HCT116 (cell line): ENCODE data around the gene STARD4. TPM values are rescaled to one million over a fixed set of nuclear protein-coding genes. Genes with fewer than 3 reads are reported as not detected.

Experiments
- ATAC-seq: fragments of 200-7000 bp; cut with Tn5 transposase; 2 replicates; pipeline ENCODE4 v1.9.1; 2020; ENCODE audit warnings: mild to moderate bottlenecking, moderate library complexity
- BruUV-seq: library from RNA; stranded (reverse); fragments of 400-500 nt; replicated peaks from 2 replicates; lab custom pipeline; 2021; lab: Mats Ljungman, UMichigan
- CTCF ChIA-PET: fragments of 300-600 bp; sonication (Branson Sonifier 250); formaldehyde crosslinking; loops from one replicate; lab custom pipeline; 2021; ENCODE audit warnings: antibody characterized with exemption; lab: Charles Lee
- POLR2A ChIA-PET: fragments of 300-600, 350-600 bp; sonication (Branson Sonifier 250); formaldehyde crosslinking; loops from one replicate; lab custom pipeline; 2021; ENCODE audit warnings: antibody characterized with exemption; lab: Charles Lee
- RAD21 ChIA-PET, 2 experiments: fragments of 300-600 bp; sonication (Branson Sonifier 250); formaldehyde crosslinking; loops; one replicate each; lab custom pipeline; 2023; ENCODE audit warnings: low total read pairs in 2 of 2; ENCODE audit not compliant: uncharacterized antibody in 2 of 2, unreplicated experiment in 2 of 2, low non-redundant PET in 1 of 2; lab: Charles Lee
- DNase-seq: peaks from one replicate; pipeline ENCODE4 v3.0.0-alpha.2; 2010; ENCODE audit warnings: low read depth, low spot score
- H2AFZ ChIP-seq: fragments of 200-600 bp; shearing (Covaris generic), sonication (generic); 2 replicates; pipeline ENCODE4 v1.6.1; 2017; ENCODE audit warnings: low read depth, mixed run types, mixed read lengths, antibody characterized with exemption, low read length; ENCODE audit not compliant: poor library complexity, severe bottlenecking
- H3K27ac ChIP-seq: 2 replicates; pipeline ENCODE4 v1.5.1; 2012; ENCODE audit warnings: low read depth, low read length
- H3K27me3 ChIP-seq: fragments of 200-600 bp; sonication (generic); 2 replicates; pipeline ENCODE4 v1.6.1; 2016; ENCODE audit warnings: mixed run types, low read length, mixed read lengths; ENCODE audit not compliant: insufficient read depth
- H3K36me3 ChIP-seq, 2 experiments: fragments of 200-500 bp in 1 of 2; fragments of 200-600 bp in 1 of 2; sonication (Bioruptor generic) in 1 of 2; sonication (generic) in 1 of 2; 2 replicates each; pipeline versions ENCODE4 v1.5.1 to v1.6.1; 2014 to 2016; ENCODE audit warnings: low read length in 2 of 2, inconsistent platforms in 1 of 2, mixed read lengths in 1 of 2, mixed run types in 1 of 2; ENCODE audit not compliant: insufficient read depth in 2 of 2, control insufficient read depth in 1 of 2
- H3K4me1 ChIP-seq, 2 experiments: fragments of 200-600 bp in 1 of 2; sonication (generic) in 1 of 2; 2 replicates each; pipeline versions ENCODE4 v1.5.1 to v1.6.1; 2012 to 2017; ENCODE audit warnings: low read length in 2 of 2, inconsistent platforms in 1 of 2, mild to moderate bottlenecking in 1 of 2, mixed read lengths in 1 of 2, mixed run types in 1 of 2, moderate library complexity in 1 of 2; ENCODE audit not compliant: insufficient read depth in 2 of 2, control insufficient read depth in 1 of 2
- H3K4me2 ChIP-seq: fragments of 200-600 bp; sonication (generic); 2 replicates; pipeline ENCODE4 v1.6.1; 2017; ENCODE audit warnings: mixed run types, low read length, mixed read lengths
- H3K4me3 ChIP-seq, 2 experiments: fragments of 200-600 bp in 1 of 2; sonication (generic) in 1 of 2; replicated peaks in 1 of 2; 2 replicates each; pipeline ENCODE4 v1.5.1; 2011 to 2016; ENCODE audit warnings: low read length in 2 of 2, control low read depth in 1 of 2, low read depth in 1 of 2, mild to moderate bottlenecking in 1 of 2, mixed read lengths in 1 of 2, mixed run types in 1 of 2
- H3K79me2 ChIP-seq: fragments of 200-600 bp; sonication (generic); 2 replicates; pipeline ENCODE4 v1.6.1; 2017; ENCODE audit warnings: mild to moderate bottlenecking, mixed run types, low read length, moderate library complexity, mixed read lengths; ENCODE audit not compliant: insufficient read depth
- H3K9ac ChIP-seq: fragments of 200-600 bp; sonication (generic); 2 replicates; pipeline ENCODE4 v1.6.1; 2016; ENCODE audit warnings: low read length, mixed read lengths
- H3K9me2 ChIP-seq: fragments of 200-600 bp; sonication (generic), shearing (Covaris generic); 2 replicates; pipeline ENCODE4 v1.6.1; 2017; ENCODE audit warnings: mixed run types, mild to moderate bottlenecking, moderate library complexity; ENCODE audit not compliant: insufficient read depth
- H3K9me3 ChIP-seq, 2 experiments: fragments of 200-500 bp in 1 of 2; fragments of 200-600 bp in 1 of 2; sonication (Bioruptor generic) in 1 of 2; sonication (generic) in 1 of 2; 2 replicates each; pipeline ENCODE4 v1.6.1; 2014 to 2017; ENCODE audit warnings: low read length in 2 of 2, mixed read lengths in 2 of 2, inconsistent platforms in 1 of 2, low read depth in 1 of 2, mild to moderate bottlenecking in 1 of 2, mixed run types in 1 of 2, moderate library complexity in 1 of 2; ENCODE audit not compliant: control insufficient read depth in 1 of 2, insufficient read depth in 1 of 2
- H4K20me1 ChIP-seq: fragments of 200-600 bp; sonication (generic), shearing (Covaris generic); 2 replicates; pipeline ENCODE4 v1.6.1; 2017; ENCODE audit warnings: mixed run types, mild to moderate bottlenecking, moderate library complexity; ENCODE audit not compliant: insufficient read depth
- ATF3 ChIP-seq: IDR thresholded peaks from 2 replicates; pipeline ENCODE4 v1.6.1; 2012
- CBX3 ChIP-seq: IDR thresholded peaks from 2 replicates; pipeline ENCODE4 v1.6.1; 2012; ENCODE audit warnings: low read depth
- CEBPB ChIP-seq: IDR thresholded peaks from 2 replicates; pipeline ENCODE4 v1.6.1; 2012; ENCODE audit warnings: low read depth
- ELF1 ChIP-seq: IDR thresholded peaks from 2 replicates; pipeline ENCODE4 v1.6.1; 2012; ENCODE audit warnings: low read depth, borderline replicate concordance
- EZH2phosphoT487 ChIP-seq: fragments of 200-600 bp; IDR thresholded peaks from 2 replicates; pipeline ENCODE4 v1.6.1; 2018; ENCODE audit warnings: antibody characterized with exemption, borderline replicate concordance
- JUND ChIP-seq: IDR thresholded peaks from 2 replicates; pipeline ENCODE4 v1.6.1; 2012
- POLR2AphosphoS5 ChIP-seq: IDR thresholded peaks from 2 replicates; pipeline ENCODE4 v1.6.1; 2011; ENCODE audit warnings: mild to moderate bottlenecking, low read depth, low read length, moderate library complexity
- RAD21 ChIP-seq: IDR thresholded peaks from 2 replicates; pipeline ENCODE4 v1.6.1; 2012; ENCODE audit warnings: low read depth, mild to moderate bottlenecking
- SIN3A ChIP-seq: IDR thresholded peaks from 2 replicates; pipeline ENCODE4 v1.6.1; 2012; ENCODE audit warnings: low read depth
- SRF ChIP-seq: IDR thresholded peaks from 2 replicates; pipeline ENCODE4 v1.6.1; 2012; ENCODE audit warnings: low read depth
- TCF7L2 ChIP-seq: IDR thresholded peaks from 2 replicates; pipeline ENCODE4 v1.7.0; 2011; ENCODE audit warnings: borderline replicate concordance, inconsistent platforms; ENCODE audit not compliant: insufficient read depth, insufficient read length; ENCODE audit errors: extremely low read depth
- ZBTB33 ChIP-seq: IDR thresholded peaks from 2 replicates; pipeline ENCODE4 v1.6.1; 2011; ENCODE audit warnings: mild to moderate bottlenecking, low read length, moderate library complexity; ENCODE audit not compliant: insufficient replicate concordance; ENCODE audit errors: extremely low read depth
- ZFX ChIP-seq: fragments of 450-650 bp; IDR thresholded peaks from 2 replicates; pipeline ENCODE4 v1.6.1; 2017
- intact Hi-C: fragments of 100-400 bp; cut with micrococcal nuclease; formaldehyde crosslinking; loops from 2 replicates; pipeline ENCODE4 v1.10.0; 2022
- total RNA-seq: library from RNA; stranded (reverse); gene quantifications from one replicate; pipeline ENCODE4 v1.2.1, GENCODE V29; 2021; ENCODE audit not compliant: unreplicated experiment

STARD4 gene
- total RNA-seq, 1 experiment from 2014 or later, result 44.3 TPM

DNA sequence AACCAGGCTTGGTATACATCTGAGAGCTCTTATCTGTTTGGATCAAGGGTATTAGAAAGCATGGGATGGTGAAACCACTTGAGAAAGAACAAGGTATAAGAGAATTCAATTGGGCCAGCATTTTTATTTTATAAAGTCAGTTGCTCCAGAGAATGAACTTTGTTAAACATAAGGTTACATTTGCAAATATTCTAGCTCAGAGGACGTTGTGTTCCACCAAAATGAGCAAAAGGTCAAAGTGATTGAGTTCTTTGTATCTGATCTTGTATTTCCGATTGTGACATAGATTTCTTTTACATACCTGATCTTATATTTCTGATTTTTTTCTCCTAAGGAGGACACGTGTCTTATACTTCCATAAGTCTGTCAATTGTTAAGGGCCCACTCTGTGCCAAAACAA is 8.6 kb upstream of the STARD4 start:
- TF ChIP-seq CBX3 (no peak), JUND (no peak), ATF3 (no peak), ZBTB33 (no peak), SRF (no peak), POLR2AphosphoS5 (no peak), TCF7L2 (no peak), RAD21 (no peak), CEBPB (no peak), ELF1 (no peak), EZH2phosphoT487 (no peak), SIN3A (no peak), ZFX (no peak)
- TF ChIP-seq, all 23 proteins: peak for 0
- H3K27ac ChIP-seq, result no peak overlapping the region
- no peaks in the 10 kb centered on the region for H3K27me3 ChIP-seq
- H3K4me2 ChIP-seq, result no peak overlapping the region
- CTCF ChIA-PET, result interaction anchor here (0.6 to 0.9 kb wide), 2 partner anchors 11 kb away, joined by 3 to 5 read pairs; no protein-coding TSS in a partner anchor
- DNase-seq (no peak), ATAC-seq (no peak)
- no peak overlapping the region for H2AFZ ChIP-seq
- H3K9ac ChIP-seq, result no peak overlapping the region
- no peaks in the 10 kb centered on the region for H4K20me1 ChIP-seq
- H3K79me2 ChIP-seq, result no peaks in the 10 kb centered on the region
- no peaks in the 10 kb centered on the region for H3K9me3 ChIP-seq
- H3K4me1 ChIP-seq, result no peaks in the 10 kb centered on the region
- RAD21 ChIA-PET, result no interaction called here
- no TSS peak for BruUV-seq
- intact Hi-C loops, result no loop called here
- H3K9me2 ChIP-seq, result no peaks in the 10 kb centered on the region
- POLR2A ChIA-PET, result no interaction called here
- no peak overlapping the region for H3K4me3 ChIP-seq
- H3K36me3 ChIP-seq, result no peaks in the 10 kb centered on the region
